ENCODE measurements around the gene SH2D6. TPM values are rescaled to one million over a fixed set of nuclear protein-coding genes. Genes with fewer than 3 reads are reported as not detected.

SH2D6 gene
- total RNA-seq, 1 experiment from 2014 or later = 2.3 TPM

- Histone ChIP-seq H3F3A (ENCODE audit: insufficient read depth, low read depth) (peaks cover 33% of the 10 kb centered on the region), H3K4me1 (replicated peaks; ENCODE audit: insufficient read depth) (peaks cover 57% of the 10 kb centered on the region), H3K79me2 (ENCODE audit: low read depth) (peaks cover 66% of the 10 kb centered on the region), H3K27ac (peak overlapping the region; percentile 88), H3K9me2 (ENCODE audit: insufficient read depth) (no peaks in the 10 kb centered on the region), H3K4me3 (peak overlapping the region; percentile 49), H2AFZ (peak overlapping the region; percentile 56), H3K27me3 (ENCODE audit: insufficient read depth, low read depth) (no peaks in the 10 kb centered on the region), H3K4me2 (peak overlapping the region; percentile 85), H3K9me3 (ENCODE audit: insufficient read depth, low read depth) (no peaks in the 10 kb centered on the region), H3K36me3 (ENCODE audit: low read depth) (no peaks in the 10 kb centered on the region), H4K20me1 (ENCODE audit: insufficient read depth) (peaks cover 5% of the 10 kb centered on the region; the same call in 1 of the 2 replicates)
- TF ChIP-seq, protein P1, sequence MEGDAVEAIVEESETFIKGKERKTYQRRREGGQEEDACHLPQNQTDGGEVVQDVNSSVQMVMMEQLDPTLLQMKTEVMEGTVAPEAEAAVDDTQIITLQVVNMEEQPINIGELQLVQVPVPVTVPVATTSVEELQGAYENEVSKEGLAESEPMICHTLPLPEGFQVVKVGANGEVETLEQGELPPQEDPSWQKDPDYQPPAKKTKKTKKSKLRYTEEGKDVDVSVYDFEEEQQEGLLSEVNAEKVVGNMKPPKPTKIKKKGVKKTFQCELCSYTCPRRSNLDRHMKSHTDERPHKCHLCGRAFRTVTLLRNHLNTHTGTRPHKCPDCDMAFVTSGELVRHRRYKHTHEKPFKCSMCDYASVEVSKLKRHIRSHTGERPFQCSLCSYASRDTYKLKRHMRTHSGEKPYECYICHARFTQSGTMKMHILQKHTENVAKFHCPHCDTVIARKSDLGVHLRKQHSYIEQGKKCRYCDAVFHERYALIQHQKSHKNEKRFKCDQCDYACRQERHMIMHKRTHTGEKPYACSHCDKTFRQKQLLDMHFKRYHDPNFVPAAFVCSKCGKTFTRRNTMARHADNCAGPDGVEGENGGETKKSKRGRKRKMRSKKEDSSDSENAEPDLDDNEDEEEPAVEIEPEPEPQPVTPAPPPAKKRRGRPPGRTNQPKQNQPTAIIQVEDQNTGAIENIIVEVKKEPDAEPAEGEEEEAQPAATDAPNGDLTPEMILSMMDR (conservative IDR thresholded peaks at IDR 0.05) = no peak
- no peak for TF ChIP-seq EZH2 (IDR thresholded peaks at IDR 0.05; ENCODE audit: low read depth)
- ChIA-PET POLR2A (ENCODE audit: unreplicated experiment) (interaction anchor here (0.5 to 1.2 kb wide), 6 partner anchors 27 to 196 kb away, joined by 3 to 20 read pairs (median 5); partner anchors contain the start of gene MAT2A), CTCF (interaction anchor here (1.0 kb wide), 1 partner anchor 146 kb away, joined by 3 read pairs; no protein-coding TSS in a partner anchor)
- intact Hi-C loops (cut with micrococcal nuclease; ENCODE audit: unreplicated experiment) = loop anchor here (1.0 to 5.0 kb wide), 5 partner anchors 13 to 453 kb away; partner anchors contain the start of genes ELMOD3, RETSAT and TGOLN2
- DNase-seq = peak; percentile 74 to 84
- BruUV-seq (replicated peaks) = TSS peak; percentile 35
Observed at GRCh38 chr2:85410584-85411404, 7.7 kb upstream of the SH2D6 start.

- peaks cover 57% of the 10 kb centered on the region for H3K4me1 ChIP-seq (replicated peaks; ENCODE audit: insufficient read depth)
Observed at GRCh38 chr2:85411405-85411748, 7.1 kb upstream of the SH2D6 start.

More at GRCh38 chr2:85411405-85411748, 7.1 kb upstream of the SH2D6 start:
- no TSS peak for BruUV-seq (replicated peaks)
- peaks cover 60% of the 10 kb centered on the region for H3K79me2 ChIP-seq (ENCODE audit: low read depth)
- POLR2A ChIA-PET (ENCODE audit: unreplicated experiment) = interaction anchor here (0.5 to 1.2 kb wide), 4 partner anchors 113 to 134 kb away, joined by 4 to 5 read pairs (median 5); partner anchors contain the start of gene MAT2A
- H3K27ac ChIP-seq = peak overlapping the region; percentile 88
- H3K36me3 ChIP-seq (ENCODE audit: low read depth) = no peaks in the 10 kb centered on the region
- intact Hi-C loops (cut with micrococcal nuclease; ENCODE audit: unreplicated experiment) = loop anchor here (2.0 to 5.0 kb wide), 4 partner anchors 57 to 454 kb away; partner anchors contain the start of genes ELMOD3, RETSAT and TGOLN2
- no peaks in the 10 kb centered on the region for H3K27me3 ChIP-seq (ENCODE audit: insufficient read depth, low read depth)
- no peaks in the 10 kb centered on the region for H3K9me3 ChIP-seq (ENCODE audit: insufficient read depth, low read depth)
- 0 out of 2 replicates have a peak overlapping the region, but pooled peaks have one; percentile 21 for H3K4me3 ChIP-seq
- peaks cover 35% of the 10 kb centered on the region for H3F3A ChIP-seq (ENCODE audit: insufficient read depth, low read depth)
- peak overlapping the region; percentile 85 for H3K4me2 ChIP-seq
- CTCF ChIA-PET = interaction anchor here (1.0 kb wide), 1 partner anchor 146 kb away, joined by 3 read pairs; no protein-coding TSS in a partner anchor
- peaks cover 5% of the 10 kb centered on the region; the same call in 1 of the 2 replicates for H4K20me1 ChIP-seq (ENCODE audit: insufficient read depth)
- no peak overlapping the region for H2AFZ ChIP-seq
- no peaks in the 10 kb centered on the region for H3K9me2 ChIP-seq (ENCODE audit: insufficient read depth)
- no peak for DNase-seq
- TF ChIP-seq EZH2 (IDR thresholded peaks at IDR 0.05; ENCODE audit: low read depth) = no peak
- TF ChIP-seq, protein P1 (conservative IDR thresholded peaks at IDR 0.05) = no peak
